Stimulated activated CD8-positive, alpha-beta memory T cell treated with anti-CD3 and anti-CD28 coated beads, Interleukin-15, amount 100 ng/mL, for 24 hours (primary cell): ENCODE results near the gene CAMTA1.

Source experiments
- DNase-seq: peaks from one replicate; pipeline ENCODE4 v3.0.0-alpha.2; 2020; ENCODE audit warnings: low read depth

The CAMTA1 gene

GRCh38 chr1:7500381-7501083 is 715.3 kb downstream of the CAMTA1 start:
- no peak for DNase-seq

DNA sequence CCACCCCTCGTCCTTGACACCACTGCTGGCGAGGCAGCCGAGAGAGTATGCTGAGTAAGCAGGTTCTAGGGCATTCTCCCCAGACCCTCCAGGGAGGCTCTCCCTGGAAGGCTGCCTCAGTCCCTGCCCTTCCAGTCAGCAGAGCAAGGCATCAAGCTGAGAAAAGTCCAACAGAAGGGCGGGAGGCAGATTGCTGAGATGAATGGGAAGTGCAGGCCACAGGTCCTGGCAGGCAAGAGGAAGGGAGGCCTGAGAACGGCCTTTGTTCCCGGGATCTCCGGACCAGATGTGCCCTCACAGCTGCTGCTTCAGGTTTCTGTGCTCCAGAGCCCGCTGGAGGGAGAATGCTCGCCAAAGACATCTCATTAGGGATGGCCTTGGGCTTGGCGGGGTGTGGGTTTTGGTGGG is 715.8 kb downstream of the CAMTA1 start:
- no peak for DNase-seq

DNA sequence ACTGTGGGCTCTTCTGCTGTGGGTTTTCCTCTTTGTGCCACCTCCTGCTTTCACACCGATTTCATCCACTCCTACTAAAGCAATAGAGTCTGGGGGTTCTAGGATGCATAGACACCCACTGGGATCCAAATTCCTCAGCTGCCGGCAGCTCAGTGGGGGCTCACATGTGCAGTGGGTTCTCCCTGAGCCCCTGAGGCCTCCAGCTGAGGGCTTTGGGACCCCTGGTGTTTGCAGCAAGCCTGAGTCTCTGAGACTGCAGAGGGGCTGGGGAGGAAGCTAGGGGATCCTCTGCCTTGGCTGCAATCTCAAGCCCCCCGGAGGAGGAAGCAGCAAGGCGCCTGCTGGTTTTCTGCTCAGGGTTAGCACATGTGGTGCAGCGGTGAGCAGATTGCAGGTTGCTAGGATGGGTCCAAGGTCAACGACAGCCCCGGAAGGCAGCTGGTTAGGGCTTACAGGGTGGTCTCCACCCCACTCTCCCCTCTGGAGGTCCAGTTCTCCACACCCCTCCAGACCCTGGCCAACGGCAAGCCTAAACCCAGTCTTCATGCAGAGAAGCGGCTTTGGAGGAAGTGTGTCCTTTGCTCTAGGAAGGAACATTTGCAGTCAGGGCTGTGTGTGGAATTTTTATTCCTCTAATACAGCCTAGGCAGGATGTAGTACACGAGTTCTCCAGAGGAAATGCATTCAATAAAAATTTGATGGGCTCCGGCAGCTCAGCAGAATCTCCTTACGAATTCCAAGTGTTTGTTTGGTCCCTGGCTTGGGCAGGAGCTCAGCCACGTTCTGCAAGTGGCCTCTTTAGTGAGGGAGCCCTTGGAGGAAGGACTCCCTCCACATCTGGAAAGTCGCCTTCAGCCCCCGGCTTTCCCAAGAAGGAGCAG is 716.7 kb downstream of the CAMTA1 start:
- DNase-seq: no peak

DNA sequence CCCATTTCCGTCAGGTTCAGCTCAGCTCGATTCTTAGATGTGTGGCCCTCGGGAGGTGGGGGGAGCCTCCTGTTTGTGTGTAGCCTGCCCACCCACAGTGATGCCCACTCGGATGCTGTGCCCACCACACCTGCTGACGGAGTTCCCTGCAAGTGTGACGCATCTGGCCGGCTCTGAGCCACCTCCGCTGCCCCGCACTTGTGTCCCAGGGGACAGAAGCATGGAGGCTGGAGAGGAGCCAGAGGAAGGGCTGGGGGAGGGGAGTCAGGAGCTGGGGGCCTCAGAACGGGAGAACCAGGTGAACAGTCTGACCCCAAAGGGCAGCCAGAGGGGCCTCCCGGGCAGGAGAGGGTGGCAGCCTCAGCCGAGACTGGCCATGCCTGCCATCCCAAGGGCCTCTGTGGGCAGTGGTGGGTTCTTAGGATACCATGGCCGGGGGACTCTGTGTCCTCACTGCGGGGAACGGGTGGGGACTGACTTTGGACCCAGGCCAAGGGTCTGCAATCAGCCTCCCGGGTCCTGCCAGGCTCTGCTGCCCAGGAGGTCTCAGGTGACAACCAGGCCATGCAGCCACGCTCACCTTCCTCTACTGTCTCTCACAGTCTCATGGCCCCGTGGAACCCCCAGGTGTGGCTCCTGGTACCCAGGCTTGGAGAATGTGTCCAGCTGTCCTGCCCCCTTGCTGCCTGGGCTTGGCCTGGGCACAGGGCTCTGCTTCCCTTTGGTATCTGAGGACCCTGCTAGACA is 718.6 kb downstream of the CAMTA1 start:
- no peak for DNase-seq

GRCh38 chr1:7504438-7504720 is 719.1 kb downstream of the CAMTA1 start:
- no peak for DNase-seq

GRCh38 chr1:7505094-7505770 is 720.0 kb downstream of the CAMTA1 start:
- no peak for DNase-seq

DNA sequence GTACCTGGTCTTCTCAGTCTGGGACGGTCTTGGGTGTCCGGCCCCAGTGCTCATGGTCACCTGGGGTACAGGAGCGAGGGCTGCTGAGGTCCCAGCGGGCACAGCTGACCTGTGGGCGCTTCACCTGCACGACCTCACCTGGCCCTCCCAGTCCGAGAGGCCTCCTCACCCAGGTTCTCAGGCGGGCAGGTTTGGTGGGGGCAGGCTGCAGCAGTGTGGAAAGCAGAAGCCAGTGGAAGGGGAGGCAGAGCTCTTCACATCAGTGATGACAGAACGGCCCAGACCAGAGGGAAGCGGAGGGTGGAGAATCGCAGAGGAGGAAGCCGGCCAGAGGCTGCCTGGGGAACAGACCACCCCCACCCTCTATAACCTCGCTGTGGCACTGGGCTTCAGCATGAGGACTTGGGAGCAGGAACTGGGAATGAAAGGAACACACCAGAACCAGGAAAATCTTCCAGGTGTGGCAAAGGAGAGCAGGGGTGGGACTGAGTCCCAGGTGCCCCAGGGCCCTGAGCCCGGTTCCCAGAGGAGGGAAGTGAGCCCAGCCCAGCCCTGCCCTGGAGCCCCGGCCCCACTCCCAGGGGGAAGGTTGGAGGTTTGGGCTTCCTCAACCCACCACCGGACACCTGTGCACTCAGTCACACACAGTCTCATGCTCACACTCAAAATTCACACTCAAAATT is 720.7 kb downstream of the CAMTA1 start:
- no peak for DNase-seq

GRCh38 chr1:7506454-7507284 is 721.4 kb downstream of the CAMTA1 start:
- DNase-seq: no peak

- no peak for DNase-seq
These were observed 722.2 kb downstream of the CAMTA1 start for GRCh38 chr1:7507285-7508019.

GRCh38 chr1:7508052-7508933 is 723.0 kb downstream of the CAMTA1 start:
- DNase-seq: no peak

- DNase-seq: no peak
These were observed 723.8 kb downstream of the CAMTA1 start for GRCh38 chr1:7508934-7509519.

GRCh38 chr1:7509598-7509997 is 724.3 kb downstream of the CAMTA1 start:
- no peak for DNase-seq

DNA sequence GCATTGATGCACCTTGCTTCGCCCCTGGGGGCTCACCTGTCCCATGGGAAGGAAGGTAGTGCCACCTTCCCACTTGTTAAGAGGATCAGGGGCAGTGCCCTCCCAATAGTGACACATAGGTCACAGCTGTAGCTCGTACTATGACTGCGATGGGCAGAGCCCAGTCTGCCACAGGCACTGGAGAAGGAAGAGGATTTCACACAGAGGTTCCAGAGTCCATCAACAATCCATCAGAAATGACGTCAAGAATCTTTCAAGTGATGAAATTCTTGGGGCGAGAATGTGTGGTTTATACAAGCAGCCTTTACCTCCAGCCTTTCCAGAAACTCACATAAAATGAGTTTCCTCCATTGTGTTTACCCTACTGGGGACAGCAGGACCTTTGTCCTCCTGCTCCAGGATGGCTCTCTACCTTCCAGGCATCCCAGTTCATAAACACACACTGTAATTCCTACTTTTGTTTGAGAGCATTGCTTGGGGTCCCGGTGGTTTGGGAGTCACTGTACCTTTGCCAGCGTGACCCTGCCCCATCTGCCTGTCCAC is 725.2 kb downstream of the CAMTA1 start:
- DNase-seq: no peak

GRCh38 chr1:7511381-7511780 is 726.1 kb downstream of the CAMTA1 start:
- DNase-seq: no peak

DNA sequence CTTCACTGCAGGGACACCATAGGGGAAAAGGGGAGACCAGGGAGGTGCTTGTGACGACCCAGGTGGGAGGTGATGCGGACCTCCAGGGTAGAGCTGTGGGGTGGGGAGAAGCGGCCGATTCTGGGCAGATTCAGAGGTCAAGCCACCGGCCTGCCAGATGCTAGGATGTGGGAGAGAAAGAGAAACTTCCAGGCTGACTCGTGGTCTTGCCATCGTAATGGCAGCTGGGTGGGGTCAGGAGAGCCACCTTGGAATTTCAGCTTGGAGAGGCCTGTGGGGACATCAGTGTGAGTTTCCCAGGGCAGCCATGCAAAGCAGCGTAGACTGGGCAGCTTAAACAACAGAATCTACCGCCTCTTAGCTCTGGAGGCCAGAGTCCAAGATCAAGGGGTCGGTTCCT is 727.8 kb downstream of the CAMTA1 start:
- DNase-seq: no peak

DNA sequence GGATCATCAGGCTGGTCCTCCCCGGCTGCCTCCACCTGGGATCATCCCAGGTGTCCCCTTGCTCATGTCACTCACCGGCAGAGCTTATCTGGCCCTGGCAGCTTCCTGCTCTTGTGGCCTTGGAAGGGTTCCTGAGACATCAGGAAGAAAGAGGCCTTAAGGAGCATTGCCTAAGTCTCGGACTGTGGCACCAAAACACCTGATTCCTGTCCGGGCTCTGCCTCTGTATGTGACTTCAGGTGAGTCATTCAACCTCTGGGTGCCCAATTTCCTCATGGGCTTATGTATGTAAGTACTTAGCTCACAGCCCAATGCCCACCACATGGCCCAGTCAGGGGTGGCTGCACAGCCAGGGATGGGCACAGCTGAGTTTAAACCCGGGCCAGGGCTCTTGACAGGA is 729.9 kb downstream of the CAMTA1 start:
- DNase-seq: no peak

DNA sequence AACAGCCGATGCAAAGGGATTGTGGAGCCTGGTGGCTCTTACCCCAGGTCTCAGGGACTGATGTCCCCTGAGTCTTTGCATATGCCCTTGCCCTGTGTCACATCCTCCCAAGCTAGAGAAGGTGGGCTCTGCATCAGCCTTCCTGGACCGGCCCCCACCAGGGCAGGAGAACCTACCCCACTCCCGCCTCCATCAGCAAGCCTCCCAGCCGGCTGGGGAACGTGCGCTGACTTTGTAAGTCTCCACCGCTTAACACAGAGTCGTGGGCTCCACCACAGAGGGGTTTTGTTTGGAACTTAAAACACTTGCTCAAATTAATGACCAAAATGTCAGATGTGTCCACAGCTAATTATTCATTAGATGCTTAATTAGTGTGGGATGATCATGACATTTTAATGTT is 730.6 kb downstream of the CAMTA1 start:
- DNase-seq: no peak

DNA sequence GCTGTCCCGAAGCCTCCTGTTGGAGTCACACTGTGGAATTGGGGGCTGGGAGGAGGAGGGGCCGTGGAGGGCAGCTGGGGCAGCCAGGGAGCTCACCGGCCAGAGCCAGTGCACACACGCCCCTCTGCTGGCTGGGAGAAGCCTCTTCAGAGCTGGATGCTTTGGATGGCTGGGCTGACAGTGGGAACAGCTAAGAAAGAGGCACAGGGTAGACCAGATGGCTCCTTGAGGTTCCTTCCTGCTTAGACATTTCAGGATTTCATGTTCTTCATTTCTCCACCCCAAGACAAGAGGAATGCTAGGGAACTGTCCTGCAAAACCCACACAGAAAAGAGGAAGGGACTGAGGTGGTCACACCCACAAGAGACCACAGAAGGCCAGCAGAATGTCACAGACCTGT is 731.1 kb downstream of the CAMTA1 start:
- DNase-seq: no peak

- no peak for DNase-seq
These were observed 731.7 kb downstream of the CAMTA1 start for GRCh38 chr1:7516929-7517328.
